GM18511 (cell line): ENCODE results near the gene TNPO2.

Experiments used
- ATAC-seq: cut with Tn5 transposase; IDR thresholded peaks from one replicate; pipeline ENCODE4 v1.9.1; 2021; ENCODE audit warnings: mild to moderate bottlenecking, moderate library complexity; ENCODE audit not compliant: unreplicated experiment

TNPO2 gene

GRCh38 chr19:12723641-12724426 is at the start of gene TNPO2:
Gene TNPO2, minus strand, starts transcription at chr19:12723932. Its CDS starts 2,955 bp downstream, at chr19:12720977.
- ATAC-seq, result no peak

- ATAC-seq, result no peak
Measured at GRCh38 chr19:12772323-12772722, 48.6 kb upstream of the TNPO2 start.

GRCh38 chr19:12770922-12771321 is 47.2 kb upstream of the TNPO2 start:
- ATAC-seq, result no peak

GRCh38 chr19:12769689-12770088 is 46.0 kb upstream of the TNPO2 start:
- ATAC-seq, result no peak

- ATAC-seq, result no peak
Measured at GRCh38 chr19:12767666-12768065, 43.9 kb upstream of the TNPO2 start.

- ATAC-seq, result no peak
Measured at GRCh38 chr19:12767150-12767549, 43.4 kb upstream of the TNPO2 start.

GRCh38 chr19:12766051-12766521 is 42.4 kb upstream of the TNPO2 start:
- no peak for ATAC-seq

- ATAC-seq, result no peak
Measured at GRCh38 chr19:12764698-12765097, 41.0 kb upstream of the TNPO2 start.

GRCh38 chr19:12763100-12763499 is 39.4 kb upstream of the TNPO2 start:
- no peak for ATAC-seq

- ATAC-seq, result no peak
Measured at GRCh38 chr19:12759686-12760085, 36.0 kb upstream of the TNPO2 start.

- no peak for ATAC-seq
Measured at GRCh38 chr19:12757544-12758274, 34.0 kb upstream of the TNPO2 start.

- ATAC-seq, result no peak
Measured at GRCh38 chr19:12756150-12756883, 32.6 kb upstream of the TNPO2 start.

GRCh38 chr19:12754465-12755196 is 30.9 kb upstream of the TNPO2 start:
- ATAC-seq, result no peak

GRCh38 chr19:12752056-12752781 is 28.5 kb upstream of the TNPO2 start:
- ATAC-seq, result no peak

- ATAC-seq, result no peak
Measured at GRCh38 chr19:12751635-12752034, 27.9 kb upstream of the TNPO2 start, which contains the start of gene BEST2. Gene BEST2, plus strand, starts transcription at chr19:12751791. Its CDS starts 802 bp downstream, at chr19:12752593.

- no peak for ATAC-seq
Measured at GRCh38 chr19:12750851-12751250, 27.1 kb upstream of the TNPO2 start.

GRCh38 chr19:12749938-12750521 is 26.3 kb upstream of the TNPO2 start:
- no peak for ATAC-seq

GRCh38 chr19:12748489-12748888 is 24.8 kb upstream of the TNPO2 start:
- ATAC-seq, result no peak

- no peak for ATAC-seq
Measured at GRCh38 chr19:12745166-12745897, 21.6 kb upstream of the TNPO2 start.
